Progenitor cell of endocrine pancreas (in vitro differentiated cells): ENCODE data around the gene FGD6. TPM values are rescaled to one million over a fixed set of nuclear protein-coding genes. Genes with fewer than 3 reads are reported as not detected.
A peak's percentile ranks its signal among the peaks of the same experiment; 100 is the strongest.

Experiments used
- DNase-seq: peaks from one replicate; pipeline ENCODE4 v3.0.0; 2021; ENCODE audit warnings: low spot score; ENCODE audit not compliant: unreplicated experiment
- H3K27ac Mint-ChIP-seq: 2 replicates; pipeline ENCODE4 v1.8.0; 2021; ENCODE audit warnings: mild to moderate bottlenecking, moderate library complexity, mixed read lengths
- H3K27me3 Mint-ChIP-seq: 2 replicates; pipeline ENCODE4 v1.8.0; 2021; ENCODE audit warnings: mixed read lengths
- H3K36me3 Mint-ChIP-seq: 2 replicates; pipeline ENCODE4 v1.8.0; 2022; ENCODE audit warnings: mixed read lengths; ENCODE audit not compliant: insufficient read depth
- H3K4me1 Mint-ChIP-seq: 2 replicates; pipeline ENCODE4 v1.8.0; 2021; ENCODE audit warnings: low read depth, mixed read lengths
- H3K4me3 Mint-ChIP-seq: 2 replicates; pipeline ENCODE4 v1.8.0; 2021; ENCODE audit warnings: low read depth, mild to moderate bottlenecking, moderate library complexity, mixed read lengths
- H3K9me3 Mint-ChIP-seq: 2 replicates; pipeline ENCODE4 v1.8.0; 2021; ENCODE audit warnings: low read depth, mixed read lengths
- total RNA-seq: library from RNA; stranded (reverse); gene quantifications from 2 replicates; pipeline ENCODE4 v1.2.1, GENCODE V29; 2021
- TF ChIP-seq, protein P1 (sequence below): fragments of 200-600 bp; sonication (generic); IDR thresholded peaks from one replicate; pipeline ENCODE4 v1.5.0; 2021; ENCODE audit warnings: antibody characterized with exemption, mild to moderate bottlenecking; ENCODE audit not compliant: unreplicated experiment

FGD6 gene
- total RNA-seq, 1 donor from 2014 or later, result 68.2 TPM

DNA sequence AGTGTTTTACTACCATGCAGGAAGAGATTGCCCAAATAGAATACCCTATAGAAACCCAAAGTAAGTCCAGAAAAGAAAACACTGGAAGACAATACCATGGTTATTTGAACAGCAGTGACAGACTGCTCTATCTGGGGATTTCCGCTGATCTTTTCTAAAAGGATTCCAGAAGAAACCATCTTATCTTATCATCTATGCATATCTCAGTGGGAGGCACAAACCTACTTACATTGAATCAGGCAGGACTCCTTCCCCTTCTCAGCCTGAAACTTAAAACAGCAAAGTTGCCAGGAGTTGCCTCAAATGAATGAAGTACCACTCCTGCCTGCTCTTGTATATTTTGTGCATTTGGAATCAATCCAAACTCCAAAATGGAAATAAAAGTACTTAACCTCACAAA is 87.2 kb downstream of the FGD6 start:
- no peaks in the 10 kb centered on the region for H3K27me3 Mint-ChIP-seq
- H3K36me3 Mint-ChIP-seq, result peaks cover 39% of the 10 kb centered on the region
- TF ChIP-seq, protein P1, sequence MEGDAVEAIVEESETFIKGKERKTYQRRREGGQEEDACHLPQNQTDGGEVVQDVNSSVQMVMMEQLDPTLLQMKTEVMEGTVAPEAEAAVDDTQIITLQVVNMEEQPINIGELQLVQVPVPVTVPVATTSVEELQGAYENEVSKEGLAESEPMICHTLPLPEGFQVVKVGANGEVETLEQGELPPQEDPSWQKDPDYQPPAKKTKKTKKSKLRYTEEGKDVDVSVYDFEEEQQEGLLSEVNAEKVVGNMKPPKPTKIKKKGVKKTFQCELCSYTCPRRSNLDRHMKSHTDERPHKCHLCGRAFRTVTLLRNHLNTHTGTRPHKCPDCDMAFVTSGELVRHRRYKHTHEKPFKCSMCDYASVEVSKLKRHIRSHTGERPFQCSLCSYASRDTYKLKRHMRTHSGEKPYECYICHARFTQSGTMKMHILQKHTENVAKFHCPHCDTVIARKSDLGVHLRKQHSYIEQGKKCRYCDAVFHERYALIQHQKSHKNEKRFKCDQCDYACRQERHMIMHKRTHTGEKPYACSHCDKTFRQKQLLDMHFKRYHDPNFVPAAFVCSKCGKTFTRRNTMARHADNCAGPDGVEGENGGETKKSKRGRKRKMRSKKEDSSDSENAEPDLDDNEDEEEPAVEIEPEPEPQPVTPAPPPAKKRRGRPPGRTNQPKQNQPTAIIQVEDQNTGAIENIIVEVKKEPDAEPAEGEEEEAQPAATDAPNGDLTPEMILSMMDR, result no peak
- no peak overlapping the region for H3K27ac Mint-ChIP-seq
- no peak overlapping the region for H3K4me3 Mint-ChIP-seq
- no peak for DNase-seq
- peaks cover 3% of the 10 kb centered on the region for H3K4me1 Mint-ChIP-seq
- H3K9me3 Mint-ChIP-seq, result no peaks in the 10 kb centered on the region

DNA sequence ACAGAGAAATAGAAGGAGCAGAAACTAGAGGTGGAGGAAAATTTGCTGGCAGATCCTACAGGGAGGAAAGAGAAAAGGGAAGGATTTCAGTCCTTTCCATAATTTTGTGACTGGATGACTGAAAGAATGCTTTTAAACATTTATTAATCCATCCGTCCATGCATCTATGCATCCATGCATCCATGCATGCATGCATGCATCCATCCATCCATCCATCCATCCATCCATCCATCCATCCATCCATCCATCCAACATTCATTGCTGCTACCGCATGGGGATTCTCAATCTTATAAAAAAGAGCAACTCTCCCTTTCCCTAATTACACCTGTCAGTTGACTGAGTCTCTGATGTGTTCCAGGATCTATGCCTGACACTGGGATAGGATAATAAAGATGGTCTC is 88.2 kb downstream of the FGD6 start:
- Mint-ChIP-seq H3K27me3 (no peaks in the 10 kb centered on the region), H3K9me3 (no peaks in the 10 kb centered on the region), H3K27ac (peak overlapping the region; percentile 21), H3K4me3 (no peak overlapping the region), H3K4me1 (peaks cover 3% of the 10 kb centered on the region), H3K36me3 (peaks cover 36% of the 10 kb centered on the region)
- TF ChIP-seq, protein P1, result no peak
- no peak for DNase-seq

DNA sequence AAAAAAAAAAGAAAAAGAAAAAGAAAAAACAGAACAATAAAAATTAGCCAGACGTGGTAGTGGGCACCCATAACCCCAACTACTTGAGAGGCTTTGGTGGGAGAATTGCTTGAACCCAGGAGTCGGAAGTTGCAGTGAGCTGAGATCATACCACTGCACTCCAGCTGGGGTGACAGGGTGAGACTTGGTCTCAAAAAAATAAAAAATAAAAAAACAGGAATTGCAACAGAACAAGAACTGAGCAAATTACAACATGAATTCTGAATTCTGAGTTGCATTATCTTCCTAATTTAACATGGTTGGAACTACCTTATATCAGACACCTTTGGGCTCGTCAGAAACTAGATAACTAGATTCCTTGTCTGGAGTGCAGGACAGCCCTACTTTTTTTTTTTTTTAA is 90.5 kb downstream of the FGD6 start:
- TF ChIP-seq, protein P1, result no peak
- no peak overlapping the region for H3K27ac Mint-ChIP-seq
- H3K27me3 Mint-ChIP-seq, result no peaks in the 10 kb centered on the region
- H3K4me1 Mint-ChIP-seq, result peaks cover 3% of the 10 kb centered on the region
- no peak overlapping the region for H3K4me3 Mint-ChIP-seq
- no peaks in the 10 kb centered on the region for H3K9me3 Mint-ChIP-seq
- peaks cover 34% of the 10 kb centered on the region for H3K36me3 Mint-ChIP-seq
- DNase-seq, result no peak

DNA sequence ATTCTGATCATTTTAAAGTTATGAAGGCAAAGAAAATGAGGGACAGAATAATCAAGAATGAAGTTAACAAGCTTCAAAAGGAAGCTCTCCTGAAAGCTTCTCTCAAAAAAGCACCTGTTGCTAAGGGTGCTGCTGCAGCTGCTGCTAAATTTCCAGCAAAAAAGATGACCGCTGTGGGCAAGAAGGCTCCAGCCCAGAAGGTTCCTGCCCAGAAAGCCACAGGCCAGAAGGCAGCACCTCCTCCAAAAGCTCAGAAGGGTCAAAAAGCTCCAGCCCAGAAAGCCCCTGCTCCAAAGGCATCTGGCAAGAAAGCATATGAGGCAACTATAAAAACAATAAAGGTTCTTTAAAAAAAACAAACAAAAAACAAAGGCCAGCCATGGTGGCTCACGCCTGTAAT is 91.2 kb downstream of the FGD6 start:
- no peak for DNase-seq
- Mint-ChIP-seq H3K9me3 (no peaks in the 10 kb centered on the region), H3K27ac (no peak overlapping the region), H3K4me1 (peaks cover 3% of the 10 kb centered on the region), H3K4me3 (no peak overlapping the region), H3K36me3 (peaks cover 33% of the 10 kb centered on the region), H3K27me3 (no peaks in the 10 kb centered on the region)
- TF ChIP-seq, protein P1, result no peak

DNA sequence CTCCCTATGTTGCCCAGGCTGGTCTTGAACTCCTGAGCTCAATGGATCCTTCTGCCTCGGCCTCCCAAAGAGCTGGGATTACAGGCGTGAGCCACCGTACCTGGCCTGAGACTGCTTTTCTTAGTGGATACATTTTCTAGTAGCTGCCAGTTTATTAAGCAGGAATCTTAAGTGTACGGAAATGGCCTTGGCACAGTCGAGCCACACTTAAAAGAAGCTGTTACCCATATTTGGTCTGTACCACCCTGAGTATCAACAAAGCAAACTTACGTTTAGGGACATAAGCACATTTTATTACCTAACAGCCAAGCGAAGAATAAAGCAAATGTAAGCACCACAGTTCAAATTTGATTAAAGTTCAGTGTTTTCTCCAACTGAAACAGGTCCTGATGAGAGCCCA is 93.2 kb downstream of the FGD6 start:
- no peaks in the 10 kb centered on the region for H3K27me3 Mint-ChIP-seq
- DNase-seq, result no peak
- TF ChIP-seq, protein P1, result no peak
- peaks cover 24% of the 10 kb centered on the region for H3K36me3 Mint-ChIP-seq
- no peak overlapping the region for H3K4me3 Mint-ChIP-seq
- no peaks in the 10 kb centered on the region for H3K4me1 Mint-ChIP-seq
- H3K27ac Mint-ChIP-seq, result no peak overlapping the region
- H3K9me3 Mint-ChIP-seq, result no peaks in the 10 kb centered on the region
